ENCODE data around the gene CTNNA3.

CTNNA3 gene

DNA sequence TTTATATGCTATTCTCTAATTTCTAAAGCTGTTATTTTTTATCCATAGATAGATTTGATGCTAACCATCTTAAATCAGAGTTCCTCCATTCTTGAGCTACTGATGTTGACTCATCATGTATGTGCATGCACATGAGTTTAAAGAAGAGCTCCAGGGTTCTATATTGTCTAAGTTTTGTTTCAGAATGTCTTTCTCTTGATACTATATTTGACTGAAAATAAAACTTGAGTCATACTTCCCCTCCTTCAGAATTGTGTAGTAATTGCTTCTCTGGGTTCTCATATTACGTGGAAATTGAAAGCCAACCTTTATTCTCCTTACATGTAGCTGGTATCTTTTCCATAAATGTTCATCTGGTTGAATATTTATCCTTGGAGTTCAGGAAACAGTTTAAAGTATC is 680.8 kb downstream of the CTNNA3 start:
- no peak for DNase-seq (ENCODE audit: low spot score)

DNA sequence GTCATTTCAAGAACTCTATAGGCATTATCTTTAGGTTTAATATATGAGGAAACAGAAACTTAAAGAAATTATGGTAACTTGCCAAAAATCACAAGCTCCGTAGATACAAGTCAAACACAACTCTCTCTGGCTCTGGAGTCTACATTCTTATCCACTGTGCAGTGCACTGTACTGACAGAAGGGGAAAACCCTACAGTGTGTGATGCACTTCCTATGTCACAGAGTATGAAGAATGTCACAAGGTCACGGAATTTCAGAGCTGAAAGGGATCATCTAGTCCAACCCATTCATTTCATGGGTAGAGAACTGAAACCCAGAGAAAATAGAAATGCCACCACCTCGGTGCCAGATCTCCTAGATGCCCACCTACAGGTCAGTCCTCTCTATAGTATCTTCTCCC is 684.0 kb downstream of the CTNNA3 start:
- no peak for DNase-seq (ENCODE audit: low spot score)

DNA sequence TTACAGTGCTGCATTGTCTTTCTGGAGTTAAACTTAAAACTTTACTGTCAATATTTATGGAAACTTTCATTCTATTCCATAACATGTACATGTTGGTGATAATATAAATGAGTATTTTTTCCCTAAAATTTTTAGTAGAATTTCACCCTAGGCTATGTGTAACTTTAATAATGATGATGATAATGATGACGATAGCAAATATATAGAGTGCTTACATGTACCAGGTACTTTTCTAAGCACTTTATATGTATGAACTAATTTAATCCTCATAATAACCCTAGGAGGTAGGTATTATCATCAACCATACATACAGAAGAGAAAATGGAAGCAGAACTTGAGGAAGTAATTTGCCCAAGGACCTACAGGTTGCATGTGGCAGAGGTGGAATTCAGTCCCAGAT is 684.5 kb downstream of the CTNNA3 start:
- DNase-seq (ENCODE audit: low spot score): no peak

DNA sequence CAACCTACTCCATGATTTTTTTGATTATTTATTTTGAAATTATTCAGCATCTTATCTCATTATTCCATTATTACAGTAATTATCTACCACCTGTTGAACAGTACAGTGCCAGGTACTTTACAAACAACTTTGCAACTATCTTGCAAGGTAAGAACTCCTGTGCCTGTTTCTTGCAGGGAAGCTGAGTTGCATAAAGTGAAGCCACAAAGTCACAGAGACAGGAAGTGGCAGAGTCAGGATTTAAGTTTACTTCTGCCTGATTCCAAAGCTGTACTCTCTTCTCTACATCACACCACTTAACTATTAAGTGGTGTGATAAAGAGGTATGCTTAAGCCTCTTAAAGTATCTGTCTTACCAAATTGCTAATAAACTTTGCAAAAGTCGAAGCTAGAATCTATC is 690.0 kb downstream of the CTNNA3 start:
- no peak for DNase-seq (ENCODE audit: low spot score)

DNA sequence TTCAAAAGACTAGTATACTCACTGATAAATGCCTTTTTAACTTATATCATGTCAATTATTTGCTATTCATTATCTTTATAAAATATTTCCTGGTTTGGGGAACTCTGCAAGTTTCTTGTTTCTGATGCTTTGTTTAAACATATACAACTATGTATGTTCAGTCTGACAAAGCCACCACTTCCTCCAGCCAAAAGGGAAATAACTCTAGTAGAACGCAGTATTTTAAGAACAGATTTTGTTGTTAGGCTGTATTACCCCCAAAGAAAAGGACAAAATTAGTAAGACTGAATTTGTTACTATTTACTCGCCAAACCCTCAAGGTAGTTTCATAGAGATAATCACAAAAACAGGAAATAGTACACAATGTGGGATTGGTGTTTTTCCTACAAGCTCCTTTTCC is 691.3 kb downstream of the CTNNA3 start:
- DNase-seq (ENCODE audit: low spot score): no peak

DNA sequence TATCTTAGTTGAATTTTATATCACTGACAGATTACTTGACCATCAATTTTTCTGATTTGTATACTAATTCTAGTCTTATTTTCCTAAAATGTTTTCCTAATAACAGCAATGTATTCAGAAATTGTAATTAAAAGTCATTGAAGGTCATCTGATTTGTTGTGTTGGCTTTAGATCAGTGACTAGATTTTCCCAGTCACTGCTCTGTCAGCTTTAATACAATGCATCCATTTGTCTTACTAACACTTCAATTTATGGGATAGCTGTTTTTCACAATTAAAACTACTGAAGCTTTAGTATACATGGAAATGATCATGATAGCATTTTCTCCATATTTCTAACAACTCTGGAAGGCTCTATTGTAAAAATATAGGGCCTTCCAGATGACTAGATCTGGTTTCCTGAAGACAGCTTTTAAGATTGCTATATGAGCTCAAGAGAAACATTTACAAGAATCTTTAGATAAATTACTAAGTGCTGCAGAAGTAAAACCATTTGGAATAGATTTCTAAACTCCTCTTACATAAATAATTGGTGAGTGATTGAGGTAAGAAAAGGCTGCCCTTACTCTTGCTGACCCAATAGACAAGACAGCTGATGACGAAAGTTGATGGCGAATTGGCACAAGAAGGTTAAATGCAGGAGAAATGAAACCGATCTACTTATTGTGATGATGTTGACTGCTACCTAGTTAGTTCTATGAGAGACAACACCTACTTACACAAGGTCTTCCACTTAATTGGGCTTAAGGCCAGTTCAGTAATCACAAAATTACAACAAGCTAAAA is 696.0 kb downstream of the CTNNA3 start:
- no peak for DNase-seq (ENCODE audit: low spot score)

DNA sequence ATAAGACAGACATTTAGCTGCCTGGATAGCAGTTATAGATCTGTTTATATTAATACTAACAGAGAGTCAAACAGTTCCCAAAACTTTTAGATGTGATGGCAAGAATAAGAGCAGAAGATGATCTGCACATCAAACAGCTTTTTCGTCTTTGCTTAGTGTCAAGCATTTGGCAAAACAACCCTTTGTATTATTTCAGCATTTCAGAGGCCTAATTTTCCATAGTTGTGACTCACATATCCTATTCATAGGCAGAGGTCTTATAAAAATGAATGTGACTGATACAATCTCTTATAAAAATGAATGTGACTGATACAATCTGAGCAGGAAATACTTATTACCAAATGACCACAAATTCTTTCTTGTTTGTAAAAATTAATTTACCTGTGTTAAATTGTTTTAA is 699.0 kb downstream of the CTNNA3 start:
- DNase-seq (ENCODE audit: low spot score): no peak

DNA sequence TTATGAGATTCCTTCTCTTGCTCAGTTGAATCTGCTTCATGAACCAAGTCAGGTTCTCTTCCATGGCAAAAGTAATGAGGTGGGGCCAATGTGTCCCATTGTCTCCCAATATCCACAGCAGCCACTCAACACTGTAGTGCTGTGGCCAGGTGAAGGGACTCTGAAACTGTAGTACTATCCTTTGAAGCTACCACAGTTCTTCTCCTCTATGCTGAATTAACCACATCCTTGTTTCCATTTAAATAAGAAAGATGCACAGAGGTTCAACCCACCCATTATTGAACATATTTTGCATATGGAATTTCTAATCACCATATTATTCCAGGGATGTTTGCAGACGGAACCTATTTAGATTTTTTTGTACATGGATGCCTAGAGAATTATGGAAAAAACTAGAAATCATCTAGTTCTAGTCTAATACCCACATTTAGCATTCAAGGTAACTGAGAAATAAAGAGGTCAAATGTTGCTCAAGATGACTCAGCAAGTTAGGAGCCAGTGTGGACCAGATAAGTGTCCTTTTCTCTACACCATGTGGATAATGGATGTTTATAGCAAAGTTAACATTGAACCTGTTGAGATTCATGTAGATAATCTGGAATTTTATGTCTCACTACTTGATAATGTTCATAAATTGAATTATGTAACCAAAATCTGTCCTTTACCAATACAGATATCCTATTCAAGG is 705.7 kb downstream of the CTNNA3 start:
- DNase-seq (ENCODE audit: low spot score): no peak

DNA sequence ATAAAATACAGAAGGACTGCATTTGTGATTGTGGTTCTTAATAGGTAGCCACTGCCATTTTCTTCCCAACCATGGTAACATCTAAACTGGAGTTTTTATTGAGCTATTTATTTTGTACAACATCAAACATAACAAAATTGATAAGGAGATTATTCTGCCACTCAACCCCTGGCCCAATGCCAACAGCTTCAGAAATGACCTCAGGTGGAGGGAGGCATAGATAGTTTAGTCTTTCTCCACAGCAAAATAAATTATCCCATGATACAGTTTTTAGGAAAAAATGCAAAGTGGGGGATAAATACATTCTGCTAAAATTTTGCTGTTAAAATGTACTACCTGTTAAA is 712.5 kb downstream of the CTNNA3 start:
- no peak for DNase-seq (ENCODE audit: low spot score)

DNA sequence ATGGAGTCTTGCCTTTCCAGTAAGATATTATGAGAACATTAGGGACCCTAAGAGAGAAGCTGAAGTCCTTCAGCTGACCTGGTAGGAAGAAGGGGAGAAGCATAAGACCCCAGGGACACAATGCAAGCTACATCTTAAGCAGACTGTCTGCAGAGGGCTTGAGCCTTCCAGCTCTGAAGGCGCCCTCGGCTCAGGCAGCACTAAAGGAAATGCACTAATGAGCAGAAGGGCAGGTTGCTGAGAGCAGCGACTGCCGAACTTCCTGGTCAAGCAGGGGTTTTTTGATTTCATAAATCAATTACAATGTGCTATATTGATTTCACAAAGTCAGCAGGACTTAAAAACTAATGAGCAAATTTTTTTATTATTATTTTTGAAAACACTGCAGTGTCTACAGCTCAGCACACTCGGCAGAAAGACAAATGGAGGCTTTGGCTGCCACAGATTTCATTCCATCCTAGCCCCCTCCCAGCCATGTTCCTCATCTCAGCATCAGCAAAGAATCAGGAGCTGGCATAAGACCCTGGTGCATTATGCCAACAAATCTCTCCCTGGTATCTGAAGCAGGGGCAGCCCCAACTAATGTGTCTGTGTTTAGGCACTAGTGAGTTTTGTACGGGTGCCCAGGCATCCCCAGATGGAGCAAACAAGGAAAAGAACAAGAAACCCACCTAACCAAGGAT is 713.1 kb downstream of the CTNNA3 start:
- no peak for DNase-seq (ENCODE audit: low spot score)

DNA sequence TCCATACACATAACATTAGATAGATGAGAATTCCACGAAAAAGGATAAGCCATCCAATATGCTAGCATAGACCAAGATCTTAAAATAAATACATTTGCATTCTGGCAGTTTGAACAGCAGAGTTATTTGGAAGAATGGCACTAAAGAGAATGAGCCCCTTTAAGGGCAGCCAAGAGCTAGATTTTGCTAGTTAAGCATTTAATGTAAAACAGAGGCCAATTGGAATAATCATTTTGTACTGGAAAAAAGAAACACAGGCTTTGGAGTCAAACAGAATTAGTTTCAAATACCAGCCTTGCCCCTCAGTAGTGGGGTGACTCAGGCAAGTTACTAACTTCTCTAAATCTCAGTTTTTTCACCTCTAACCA is 714.0 kb downstream of the CTNNA3 start:
- no peak for DNase-seq (ENCODE audit: low spot score)

DNA sequence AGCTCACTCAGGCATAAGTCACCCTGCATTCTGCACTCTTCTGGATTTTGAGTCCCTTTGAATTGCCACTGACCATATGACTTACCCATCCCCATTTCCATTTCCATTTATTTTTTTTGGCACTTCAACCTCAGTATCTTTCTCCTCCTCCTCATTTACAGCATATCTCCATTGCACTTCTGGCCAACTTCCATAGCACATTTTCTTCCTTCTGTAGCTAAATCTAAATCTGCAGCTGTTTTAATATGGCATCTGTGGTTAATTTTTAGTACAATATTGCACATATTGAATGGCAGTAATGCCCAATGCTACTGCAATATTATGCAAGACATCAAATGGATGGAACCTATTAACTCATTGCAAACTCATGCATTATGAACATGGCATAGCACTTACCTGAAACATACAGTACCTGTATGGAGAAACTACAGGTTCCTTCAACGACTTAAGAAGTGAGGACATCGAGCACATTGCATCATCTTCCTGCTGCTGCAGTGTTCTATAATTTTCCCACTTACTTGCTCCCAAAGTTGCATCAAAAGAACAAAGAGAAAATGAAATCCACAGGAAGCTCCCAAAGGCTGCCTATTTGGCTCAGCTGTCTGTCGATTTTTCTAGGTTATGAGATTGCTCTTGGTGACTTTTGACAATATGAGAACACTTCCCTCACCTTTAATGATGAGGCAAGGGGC is 714.5 kb downstream of the CTNNA3 start:
- no peak for DNase-seq (ENCODE audit: low spot score)

DNA sequence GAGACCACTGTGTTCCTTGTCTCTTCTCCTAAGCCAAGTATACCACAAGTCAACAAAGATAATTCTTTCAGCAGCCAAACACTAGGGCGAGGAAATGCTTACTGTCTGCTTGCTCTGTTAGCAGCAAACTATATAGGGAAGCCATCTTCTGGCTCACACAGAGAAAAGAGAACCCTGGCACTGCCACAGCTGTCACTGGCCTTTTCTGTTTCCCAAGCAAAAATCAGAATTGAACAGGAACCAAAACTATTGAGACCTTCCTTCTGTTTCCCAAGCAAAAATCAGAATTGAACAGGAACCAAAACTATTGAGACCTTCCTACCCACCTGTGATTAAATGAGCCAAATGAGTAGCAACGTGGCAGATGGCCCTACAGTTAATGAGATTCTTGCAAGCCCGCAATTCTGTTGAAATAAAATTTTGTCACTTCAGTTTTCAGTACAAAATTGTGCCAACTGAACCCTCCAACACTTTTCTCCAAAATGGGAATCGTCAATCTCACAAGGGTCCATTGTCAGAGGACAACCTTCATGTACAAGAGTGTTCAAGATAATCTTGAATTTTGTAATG is 715.7 kb downstream of the CTNNA3 start:
- DNase-seq (ENCODE audit: low spot score): no peak

DNA sequence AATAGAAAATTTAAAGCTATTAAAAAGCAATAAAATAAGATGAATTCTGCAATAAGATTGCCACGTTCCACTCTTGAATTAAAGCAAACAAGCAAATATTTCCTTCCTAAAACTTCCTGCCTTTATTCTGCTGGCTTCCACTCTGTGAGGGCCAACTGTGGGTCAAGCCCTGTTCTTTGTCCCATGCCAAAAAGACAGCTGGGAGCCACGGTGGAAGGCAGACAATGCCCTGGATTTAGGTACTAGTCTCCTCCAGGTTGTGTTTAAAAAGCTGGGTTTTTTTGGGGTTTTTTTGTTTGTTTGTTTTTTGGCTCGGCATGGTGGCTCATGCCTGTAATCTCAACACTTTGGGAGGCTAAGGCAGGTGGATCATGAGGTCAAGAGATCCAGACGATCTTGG is 731.0 kb downstream of the CTNNA3 start:
- no peak for DNase-seq (ENCODE audit: low spot score)

DNA sequence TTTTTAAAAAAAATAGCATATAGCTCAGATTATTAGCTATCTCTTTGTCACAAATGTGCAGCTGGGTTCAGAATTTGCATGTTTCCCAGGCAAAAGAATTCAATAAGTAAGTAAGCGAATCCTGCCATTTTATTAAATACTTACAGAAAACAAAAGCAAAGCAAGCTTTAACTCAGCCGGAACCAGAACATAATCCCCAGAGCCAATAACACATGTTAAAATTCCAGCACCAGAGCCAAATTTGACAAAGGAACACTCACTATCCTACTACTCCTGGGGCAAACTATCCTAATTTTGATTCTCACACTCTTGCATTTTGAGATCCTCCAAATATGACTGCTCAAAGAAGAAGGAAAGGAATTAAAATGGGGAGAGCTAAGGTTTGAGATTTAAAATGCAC is 737.5 kb downstream of the CTNNA3 start:
- DNase-seq (ENCODE audit: low spot score): no peak

DNA sequence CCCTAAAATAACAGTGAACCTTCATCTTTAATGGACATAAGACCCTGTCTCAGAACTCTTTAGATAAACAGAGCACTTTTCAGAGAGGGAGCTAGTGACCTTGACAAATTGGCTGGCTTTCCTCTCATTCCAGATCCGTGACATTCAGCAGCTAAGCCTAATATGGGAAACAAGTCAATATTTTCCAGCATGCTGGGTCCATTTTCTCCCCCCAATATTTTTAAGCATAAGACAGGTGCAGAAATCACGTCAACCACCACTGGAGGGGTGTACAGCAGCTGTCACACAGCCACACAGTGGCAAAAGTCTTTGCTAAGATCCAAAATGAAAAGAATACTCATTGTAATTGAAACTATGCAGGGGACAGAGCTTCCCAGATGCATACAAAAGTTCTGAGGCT is 744.1 kb downstream of the CTNNA3 start:
- no peak for DNase-seq (ENCODE audit: low spot score)

DNA sequence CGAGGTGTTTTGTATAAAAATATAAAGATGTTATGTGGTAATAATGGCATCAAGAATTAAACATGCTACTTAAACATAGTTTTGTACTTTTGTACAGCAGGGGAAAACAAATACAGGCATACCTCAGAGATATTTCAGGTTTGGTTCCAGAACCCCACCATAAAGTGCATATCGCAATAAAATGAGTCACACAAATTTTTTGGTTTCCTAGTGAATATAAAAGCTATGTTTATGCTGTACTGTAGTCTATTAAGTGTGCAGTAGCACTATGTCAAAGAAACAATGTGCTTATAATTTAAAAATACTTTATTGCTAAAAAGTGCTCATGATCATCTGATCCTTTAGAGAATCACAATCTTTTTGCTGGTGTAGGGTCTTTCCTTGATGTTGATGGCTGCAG is 752.4 kb downstream of the CTNNA3 start:
- no peak for DNase-seq (ENCODE audit: low spot score)

DNA sequence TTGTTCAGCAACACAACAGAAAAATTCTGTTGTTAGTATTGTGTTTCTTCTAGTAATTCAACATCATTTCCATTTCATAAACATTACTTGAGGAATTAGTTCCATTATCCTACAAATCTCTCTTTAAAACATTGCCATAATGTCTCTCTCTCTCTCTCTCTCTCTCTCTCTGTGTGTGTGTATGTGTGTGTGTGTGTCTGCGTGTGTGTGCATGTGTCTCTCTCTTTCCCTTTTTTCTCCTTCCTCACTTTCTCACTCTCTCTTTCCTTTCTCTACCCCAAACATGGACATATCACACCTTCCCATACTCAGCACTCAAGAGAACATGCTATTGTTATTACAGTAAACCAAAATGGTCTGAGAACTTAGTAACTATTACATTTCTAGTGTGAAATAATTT is 753.6 kb downstream of the CTNNA3 start:
- DNase-seq (ENCODE audit: low spot score): no peak

DNA sequence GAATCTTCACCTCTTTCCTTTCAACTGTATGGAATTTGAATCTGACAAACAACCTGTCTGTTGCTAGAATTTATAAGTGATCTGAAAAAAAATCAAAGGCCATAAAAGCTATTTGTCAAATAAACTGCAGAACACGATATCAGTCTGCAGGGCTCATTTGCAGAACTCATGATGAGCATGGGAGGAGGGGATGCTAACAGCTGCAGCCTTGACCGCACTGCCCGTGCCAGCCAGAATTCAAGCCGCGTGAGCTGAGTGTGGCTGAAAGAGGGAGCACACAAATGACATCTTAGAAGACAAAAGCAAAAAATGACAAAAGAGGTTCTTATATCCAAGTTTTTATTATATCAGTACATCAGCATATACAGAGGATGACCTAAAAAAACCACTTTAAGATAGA is 754.5 kb downstream of the CTNNA3 start:
- no peak for DNase-seq (ENCODE audit: low spot score)

DNA sequence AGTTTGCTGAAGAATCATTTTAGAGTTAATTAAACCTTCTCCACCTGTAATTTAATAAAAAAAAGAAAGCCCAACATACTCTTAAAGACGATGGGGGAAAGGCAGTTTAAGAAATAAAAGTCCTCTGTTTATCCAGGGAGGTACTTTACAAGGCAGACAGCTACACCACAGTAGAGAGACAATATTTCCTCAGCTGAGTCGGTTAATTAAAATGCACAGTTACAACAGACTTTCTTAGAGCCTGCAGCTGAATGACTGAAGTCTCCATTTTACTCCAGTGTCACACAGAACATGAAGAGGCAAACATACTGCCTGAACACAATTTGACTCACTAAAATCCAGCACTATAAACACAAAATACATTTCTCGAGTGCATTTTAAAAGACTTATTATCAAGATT is 755.0 kb downstream of the CTNNA3 start:
- no peak for DNase-seq (ENCODE audit: low spot score)

DNA sequence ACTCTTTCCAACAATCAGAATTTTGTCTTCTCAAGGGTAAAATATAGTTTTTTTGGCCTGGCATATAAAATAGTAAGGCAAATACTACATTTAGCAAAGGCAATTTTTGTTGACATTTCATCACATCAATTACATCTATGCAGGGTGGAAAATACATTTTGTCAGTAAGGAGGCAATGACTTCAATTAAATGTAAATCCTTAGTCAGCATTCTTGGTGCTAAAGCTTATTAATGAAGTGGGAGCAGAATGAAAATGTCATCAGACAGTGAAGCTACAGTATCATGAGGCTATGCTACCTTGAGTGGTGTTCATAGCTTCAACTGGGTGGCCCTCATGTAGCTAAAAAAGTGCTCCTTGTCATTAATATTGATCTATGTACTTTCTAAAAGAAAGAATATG is 761.3 kb downstream of the CTNNA3 start:
- DNase-seq (ENCODE audit: low spot score): no peak

DNA sequence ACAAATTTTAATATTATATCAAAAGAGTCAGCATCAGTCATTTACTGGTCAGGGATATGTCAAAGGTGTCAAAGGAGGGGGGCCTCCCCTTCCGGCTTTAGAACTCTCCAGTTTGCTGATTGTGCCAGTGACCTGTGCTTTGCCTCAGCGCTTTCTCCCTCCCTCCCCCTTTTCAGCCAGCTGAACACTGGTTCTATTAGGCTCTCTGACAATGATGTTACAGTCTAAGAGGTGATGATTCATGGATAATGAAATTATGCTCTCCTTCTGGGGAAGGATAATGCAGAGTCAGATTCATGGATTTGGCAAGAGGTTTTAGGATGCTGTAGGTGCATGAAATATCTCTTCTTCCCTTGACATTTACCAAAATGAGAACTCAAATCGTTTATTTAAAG is 764.0 kb downstream of the CTNNA3 start:
- DNase-seq (ENCODE audit: low spot score): no peak

Measured in ecto neural progenitor cell (in vitro differentiated cells).